Ectodermal cell (in vitro differentiated cells): ENCODE results near the gene SRL.
"Not testable (repeated sequence)": the region's sequence is repeated elsewhere in the genome, so short reads cannot be mapped to it uniquely, and the experiment has no call there.

Source experiments
- H3K27ac ChIP-seq: 2 replicates; pipeline ENCODE4 v1.7.0; 2013; ENCODE audit warnings: mild to moderate bottlenecking, low read depth, low read length; ENCODE audit not compliant: insufficient read depth, poor library complexity, severe bottlenecking
- H3K27me3 ChIP-seq: 2 replicates; pipeline ENCODE4 v1.7.0; 2013; ENCODE audit warnings: mild to moderate bottlenecking, low read length; ENCODE audit not compliant: insufficient read depth, control insufficient read depth, poor library complexity, severe bottlenecking
- H3K36me3 ChIP-seq: one replicate; pipeline ENCODE4 v1.7.0; 2013; ENCODE audit warnings: low read length; ENCODE audit not compliant: control insufficient read depth, insufficient read depth
- H3K4me1 ChIP-seq: one replicate; pipeline ENCODE4 v1.7.0; 2013; ENCODE audit warnings: low read length; ENCODE audit not compliant: control insufficient read depth, insufficient read depth
- H3K4me3 ChIP-seq: 2 replicates; pipeline ENCODE4 v1.7.0; 2013; ENCODE audit warnings: low read depth, low read length, control low read depth; ENCODE audit not compliant: insufficient read depth
- H3K9me3 ChIP-seq: 2 replicates; pipeline ENCODE4 v1.7.0; 2013; ENCODE audit warnings: mild to moderate bottlenecking, low read length, moderate library complexity; ENCODE audit not compliant: control insufficient read depth
- whole genome bisulfite sequencing, 2 experiments: methylation state at CpG; one replicate each; pipeline ENCODE4 v1.1.7; 2013; ENCODE audit warnings: missing lambda C conversion rate in 2 of 2; 5-methylcytosine and 5-hydroxymethylcytosine counted together

Gene SRL

DNA sequence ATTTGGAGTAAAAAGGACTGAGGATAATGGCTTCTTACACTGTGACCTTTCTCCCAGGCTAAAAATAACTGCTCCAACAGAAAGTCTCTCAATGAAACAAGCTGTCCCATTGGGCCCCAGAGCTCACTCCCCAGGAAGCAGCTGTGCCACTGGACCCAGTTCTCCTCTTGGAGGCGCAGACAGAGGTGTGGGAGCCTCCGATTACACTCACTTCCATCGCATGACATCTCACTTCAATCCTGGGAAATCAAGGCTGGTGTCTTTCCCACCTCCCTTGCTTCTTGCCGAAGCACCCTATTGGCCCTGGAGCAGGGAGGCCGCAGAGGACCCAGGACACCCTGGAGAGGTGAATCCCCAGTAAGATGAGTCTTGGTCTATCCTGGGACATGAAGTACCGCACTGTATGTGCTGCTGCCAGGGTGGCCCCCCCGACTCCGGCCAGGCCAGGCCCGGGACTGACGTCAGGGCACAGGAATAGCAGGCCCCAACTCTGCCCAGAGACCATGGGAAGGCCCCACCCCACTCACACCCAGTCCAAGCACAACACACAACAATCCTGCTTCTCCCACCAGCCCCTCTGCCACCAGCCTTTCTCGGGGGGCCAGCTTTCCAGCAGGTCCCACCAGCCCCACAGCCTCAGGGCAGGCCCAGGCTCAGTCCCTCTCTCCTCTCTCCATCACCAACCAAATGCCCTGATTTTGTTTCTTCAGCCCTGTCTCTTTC lies 29.5 kb downstream of the SRL start:
- Histone ChIP-seq H3K4me3 (no peak overlapping the region), H3K9me3 (no peaks in the 10 kb centered on the region), H3K4me1 (peaks cover 3% of the 10 kb centered on the region), H3K27ac (no peak overlapping the region), H3K27me3 (peaks cover 3% of the 10 kb centered on the region), H3K36me3 (no peaks in the 10 kb centered on the region)
- WGBS, 2 experiments: 92 to 94% methylated on average over 11 of the region's 11 CpGs

DNA sequence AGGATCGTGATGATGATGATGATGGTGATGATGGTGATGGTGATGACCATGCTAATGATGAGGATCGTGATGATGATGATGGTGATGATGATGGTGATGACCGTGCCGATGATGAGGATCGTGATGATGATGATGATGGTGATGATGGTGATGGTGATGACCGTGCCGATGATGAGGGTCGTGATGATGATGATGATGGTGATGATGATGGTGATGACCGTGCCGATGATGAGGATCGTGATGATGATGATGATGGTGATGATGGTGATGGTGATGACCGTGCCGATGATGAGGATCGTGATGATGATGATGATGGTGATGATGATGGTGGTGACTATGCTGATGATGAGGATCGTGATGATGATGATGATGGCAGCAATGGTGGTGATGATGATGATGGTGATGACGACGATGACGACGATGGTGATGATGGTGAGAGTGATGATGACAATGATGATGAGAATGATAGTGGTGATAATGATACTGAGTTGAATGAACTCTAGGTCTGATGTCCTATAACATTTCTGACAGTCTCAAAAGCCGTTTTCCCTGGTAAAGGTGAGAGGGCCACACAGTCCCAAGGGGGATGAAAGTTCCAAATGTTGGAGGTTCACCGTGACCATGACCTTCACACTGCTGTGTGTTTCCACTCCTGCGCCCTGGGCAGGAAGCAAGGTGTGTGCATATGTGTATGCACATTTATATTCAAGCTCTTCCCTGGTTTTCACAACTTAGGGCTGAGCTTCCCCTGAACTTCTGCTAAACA lies 30.3 kb downstream of the SRL start:
- H3K4me3 ChIP-seq, H3K9me3 ChIP-seq, H3K27ac ChIP-seq, H3K27me3 ChIP-seq, H3K4me1 ChIP-seq, H3K36me3 ChIP-seq: not testable (repeated sequence)
- WGBS, 2 experiments: 93 to 94% methylated on average over 22 of the region's 22 CpGs

DNA sequence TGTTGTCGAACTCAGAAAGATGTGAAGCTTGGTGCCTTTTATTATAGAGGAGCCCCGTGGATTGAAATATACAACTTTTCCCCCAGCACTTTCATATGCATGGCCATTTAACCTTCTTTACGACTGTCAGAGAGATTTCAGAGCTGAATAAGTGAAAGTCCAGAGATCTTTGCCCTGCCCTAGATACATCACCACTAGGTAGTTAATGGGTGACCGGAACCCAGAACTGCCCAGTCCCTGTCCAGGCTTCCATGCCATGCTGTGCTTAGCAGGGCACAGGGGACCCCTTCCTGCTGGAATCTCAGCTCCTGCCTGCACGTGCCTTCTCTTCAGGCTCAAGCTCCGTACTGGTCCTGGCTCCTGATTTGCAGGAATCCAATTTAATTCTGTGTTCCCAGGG lies 32.2 kb downstream of the SRL start:
- Histone ChIP-seq H3K36me3 (no peaks in the 10 kb centered on the region), H3K4me3 (no peak overlapping the region), H3K27ac (no peak overlapping the region), H3K9me3 (no peaks in the 10 kb centered on the region), H3K27me3 (no peaks in the 10 kb centered on the region), H3K4me1 (no peaks in the 10 kb centered on the region)
- WGBS, 2 experiments: 86 to 92% methylated on average over 6 of the region's 6 CpGs

DNA sequence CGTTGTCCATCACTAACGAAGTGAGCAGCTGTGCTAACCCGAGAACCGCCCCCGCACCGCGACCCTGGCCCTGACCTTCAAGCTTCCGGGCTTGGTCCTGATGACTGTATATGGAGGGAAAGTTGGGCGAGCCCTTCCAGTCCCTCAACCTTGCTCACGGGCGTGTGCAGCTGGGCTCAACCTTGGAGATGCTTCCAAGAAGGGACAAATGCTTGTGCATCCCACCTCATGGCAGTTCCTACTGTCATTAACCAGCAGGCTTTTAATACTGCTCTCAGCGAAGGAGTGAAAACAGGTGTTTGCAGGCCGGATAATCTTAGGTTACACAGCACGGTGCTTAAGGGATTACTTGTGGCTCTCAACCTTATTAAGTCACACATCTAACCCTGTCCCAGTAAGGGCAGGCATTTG lies 33.5 kb downstream of the SRL start:
- Histone ChIP-seq H3K27me3 (no peaks in the 10 kb centered on the region), H3K4me3 (no peak overlapping the region), H3K36me3 (no peaks in the 10 kb centered on the region), H3K27ac (no peak overlapping the region), H3K4me1 (no peaks in the 10 kb centered on the region), H3K9me3 (no peaks in the 10 kb centered on the region)
- WGBS, 2 experiments: 87 to 88% methylated on average over 14 of the region's 14 CpGs

DNA sequence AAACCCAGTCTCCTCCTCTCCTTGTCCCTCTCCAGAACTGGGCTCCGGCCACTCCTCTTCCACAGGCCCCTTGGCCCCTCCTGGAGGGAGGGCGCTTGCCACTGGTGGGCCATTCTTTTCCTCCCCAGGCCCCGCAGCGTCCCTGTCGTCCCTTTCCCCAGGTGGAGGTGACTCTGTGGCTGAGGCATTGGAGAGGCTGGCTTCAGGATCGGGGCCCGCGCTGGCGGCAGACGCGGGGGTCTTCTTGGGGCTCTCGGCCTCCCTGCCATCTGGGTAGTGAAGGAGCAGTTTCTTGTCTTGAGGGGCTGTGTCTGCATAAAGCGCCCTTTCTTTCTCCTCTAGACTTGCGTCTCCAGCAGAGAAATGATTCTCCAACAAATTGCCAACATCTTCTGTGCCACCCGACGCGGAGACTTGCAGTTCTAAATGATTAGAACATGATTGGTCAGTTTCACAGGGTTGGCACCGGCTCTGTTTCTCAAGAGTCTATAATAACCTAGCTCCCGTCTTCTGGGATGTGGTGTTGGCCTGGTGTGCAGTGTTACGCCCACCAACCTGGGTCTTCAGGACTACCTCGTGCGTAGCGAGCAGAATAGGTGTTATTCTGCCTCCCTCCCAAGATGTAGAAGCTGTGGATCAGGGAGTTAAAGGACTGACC lies 34.1 kb downstream of the SRL start:
- H3K4me3 ChIP-seq: no peak overlapping the region
- WGBS, 2 experiments: 94% methylated on average over 23 of the region's 23 CpGs
- no peak overlapping the region for H3K27ac ChIP-seq
- H3K9me3 ChIP-seq: no peaks in the 10 kb centered on the region
- no peaks in the 10 kb centered on the region for H3K27me3 ChIP-seq
- no peaks in the 10 kb centered on the region for H3K4me1 ChIP-seq
- no peaks in the 10 kb centered on the region for H3K36me3 ChIP-seq

DNA sequence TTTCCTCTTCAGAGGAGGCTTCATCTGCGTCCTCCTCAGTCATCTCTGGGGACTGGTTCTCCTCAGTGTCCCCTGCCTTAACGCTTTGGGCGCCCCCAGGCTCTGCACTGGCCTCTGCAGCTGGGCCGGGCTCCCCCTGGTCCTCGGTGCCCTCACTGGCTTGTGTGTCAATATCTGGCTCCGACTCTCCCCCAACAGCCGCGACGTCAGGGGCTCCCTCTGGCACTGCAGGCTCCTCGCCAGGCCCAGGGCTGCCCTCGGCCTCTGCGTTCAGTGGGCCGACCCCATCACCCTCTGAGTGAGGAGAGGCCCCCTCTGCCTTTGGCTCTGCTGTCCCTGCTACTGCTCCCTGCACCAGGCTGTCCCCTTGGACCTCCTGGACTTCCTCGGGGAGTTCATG lies 34.7 kb downstream of the SRL start:
- Histone ChIP-seq H3K27ac (no peak overlapping the region), H3K4me3 (no peak overlapping the region), H3K27me3 (no peaks in the 10 kb centered on the region), H3K9me3 (no peaks in the 10 kb centered on the region), H3K4me1 (no peaks in the 10 kb centered on the region), H3K36me3 (no peaks in the 10 kb centered on the region)
- 91 to 94% methylated on average over 14 of the region's 14 CpGs for WGBS, 2 experiments

DNA sequence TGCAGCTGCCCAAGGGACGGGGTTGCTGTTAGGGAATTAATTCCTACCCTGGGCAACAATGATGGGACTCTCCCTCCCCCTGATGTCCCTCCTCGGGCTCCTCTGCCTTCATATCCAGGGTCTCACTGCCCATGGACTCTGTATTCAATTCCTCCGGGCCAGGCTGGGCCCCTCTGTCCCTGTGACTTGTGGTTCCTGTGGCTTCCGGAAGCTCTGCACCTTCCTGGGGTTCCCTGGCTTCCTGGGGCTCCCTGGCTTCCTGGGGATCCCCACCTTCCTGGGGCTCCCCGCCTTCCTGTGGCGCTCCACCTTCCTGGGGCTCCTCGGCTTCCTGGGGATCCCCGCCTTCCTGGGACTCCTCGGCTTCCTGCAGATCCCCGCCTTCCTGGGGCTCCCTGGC lies 35.2 kb downstream of the SRL start:
- Histone ChIP-seq H3K4me3 (no peak overlapping the region), H3K9me3 (no peaks in the 10 kb centered on the region), H3K27me3 (no peaks in the 10 kb centered on the region), H3K4me1 (no peaks in the 10 kb centered on the region), H3K36me3 (no peaks in the 10 kb centered on the region), H3K27ac (no peak overlapping the region)
- 86 to 88% methylated on average over 10 of the region's 10 CpGs for WGBS, 2 experiments

DNA sequence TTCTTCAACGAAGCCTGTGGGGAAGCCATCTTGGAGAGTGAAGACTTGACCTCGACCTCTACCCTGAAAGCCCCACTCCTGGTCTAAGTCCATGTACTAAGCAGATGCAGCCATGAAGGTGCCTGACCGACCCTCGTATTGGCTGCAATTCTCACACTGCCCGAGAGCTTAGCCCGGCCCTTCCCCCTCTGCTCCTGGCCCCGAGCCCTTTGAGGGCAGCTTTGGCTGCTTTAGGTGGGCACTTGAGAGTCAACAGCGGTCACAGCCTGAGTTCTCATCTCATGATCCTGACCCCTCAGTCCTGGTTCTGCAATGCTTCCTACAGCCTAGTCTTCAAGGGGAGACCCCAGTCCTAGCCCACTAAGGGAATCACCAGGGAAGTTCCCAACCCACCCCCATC lies 35.9 kb downstream of the SRL start:
- no peaks in the 10 kb centered on the region for H3K9me3 ChIP-seq
- WGBS, 2 experiments: 82% methylated on average over 8 of the region's 8 CpGs
- H3K4me3 ChIP-seq: no peak overlapping the region
- H3K27me3 ChIP-seq: no peaks in the 10 kb centered on the region
- H3K36me3 ChIP-seq: no peaks in the 10 kb centered on the region
- H3K27ac ChIP-seq: no peak overlapping the region
- H3K4me1 ChIP-seq: no peaks in the 10 kb centered on the region

DNA sequence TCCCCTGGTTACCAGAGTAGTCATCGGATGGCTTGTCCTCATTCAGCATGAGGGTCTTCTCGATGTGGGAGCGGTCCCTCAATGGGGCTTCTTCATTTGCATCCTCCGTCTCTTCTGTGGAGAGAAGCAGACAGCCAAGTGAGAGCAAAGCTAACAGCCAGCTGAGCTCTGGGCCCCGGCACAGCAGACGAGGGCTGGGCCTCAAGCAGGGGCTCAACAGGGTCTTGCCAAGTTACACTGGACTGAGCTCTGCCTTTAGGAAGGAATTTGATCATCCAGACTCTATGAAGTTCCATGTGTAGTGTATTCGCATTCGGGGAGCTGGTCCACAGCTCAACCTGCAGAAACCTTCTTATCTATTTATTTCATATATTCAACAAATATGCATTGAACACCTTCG lies 37.4 kb downstream of the SRL start:
- Histone ChIP-seq H3K4me1 (no peaks in the 10 kb centered on the region), H3K4me3 (no peak overlapping the region)
- 86 to 88% methylated on average over 9 of the region's 9 CpGs for WGBS, 2 experiments

DNA sequence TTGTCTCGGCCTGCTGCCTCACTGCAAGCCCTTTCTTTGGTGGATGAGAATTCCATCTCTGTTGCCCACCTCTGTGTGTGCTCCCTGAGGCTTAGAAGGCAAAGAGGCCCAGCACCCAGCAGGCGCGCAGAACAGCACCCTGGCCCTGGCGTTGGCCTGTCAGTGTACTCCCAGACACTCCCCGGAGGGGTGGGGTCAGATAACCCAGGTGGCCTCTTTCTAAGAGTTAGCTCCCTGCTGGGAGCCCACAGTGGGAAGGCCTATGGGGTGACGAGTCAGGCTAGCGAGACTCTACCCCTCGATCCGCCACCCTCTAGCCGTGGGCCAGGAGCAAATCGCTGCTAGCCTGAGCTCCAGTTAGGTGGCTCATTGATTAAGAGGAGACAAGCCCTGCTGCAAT lies 38.1 kb downstream of the SRL start:
- H3K4me3 ChIP-seq: no peak overlapping the region
- no peaks in the 10 kb centered on the region for H3K4me1 ChIP-seq
- H3K9me3 ChIP-seq: no peaks in the 10 kb centered on the region
- no peak overlapping the region for H3K27ac ChIP-seq
- no peaks in the 10 kb centered on the region for H3K36me3 ChIP-seq
- 89 to 92% methylated on average over 11 of the region's 11 CpGs for WGBS, 2 experiments
- no peaks in the 10 kb centered on the region for H3K27me3 ChIP-seq

More for the DNA sequence above, 37.4 kb downstream of the SRL start:
- Histone ChIP-seq H3K27ac (no peak overlapping the region), H3K27me3 (no peaks in the 10 kb centered on the region), H3K9me3 (no peaks in the 10 kb centered on the region), H3K36me3 (no peaks in the 10 kb centered on the region)
